MM.1S (cell line): Measurements from ENCODE around the gene TEAD4.

ENCODE experiments used
- DNase-seq: peaks from one replicate; pipeline ENCODE4 v3.0.0-alpha.2; 2015
- H2AFZ ChIP-seq: fragments of 300-600 bp; sonication (generic); 2 replicates; pipeline ENCODE4 v1.6.0; 2016; ENCODE audit warnings: antibody characterized with exemption, low read length
- H3F3A ChIP-seq: fragments of 300-600 bp; sonication (generic); 2 replicates; pipeline ENCODE4 v1.6.1; 2016; ENCODE audit warnings: mild to moderate bottlenecking, antibody characterized with exemption, low read length, moderate library complexity, mixed read lengths; ENCODE audit not compliant: insufficient read depth
- H3K27ac ChIP-seq: fragments of 300-600 bp; sonication (generic); 2 replicates; pipeline ENCODE4 v1.5.1; 2016; ENCODE audit warnings: mild to moderate bottlenecking, low read length
- H3K27me3 ChIP-seq: fragments of 300-600 bp; sonication (generic); replicated peaks from 2 replicates; pipeline ENCODE4 v1.6.0; 2016; ENCODE audit warnings: low read length; ENCODE audit not compliant: insufficient read depth
- H3K36me3 ChIP-seq: fragments of 300-600 bp; sonication (generic); replicated peaks from 2 replicates; pipeline ENCODE4 v1.6.1; 2016; ENCODE audit warnings: mild to moderate bottlenecking, low read length, mixed read lengths; ENCODE audit not compliant: insufficient read depth
- H3K4me1 ChIP-seq: fragments of 300-600 bp; sonication (generic); 2 replicates; pipeline ENCODE4 v1.6.1; 2016; ENCODE audit warnings: low read length, mixed read lengths
- H3K4me2 ChIP-seq: fragments of 300-600 bp; sonication (generic); 2 replicates; pipeline ENCODE4 v1.6.0; 2016; ENCODE audit warnings: low read depth, low read length
- H3K4me3 ChIP-seq: fragments of 300-600 bp; sonication (generic); 2 replicates; pipeline ENCODE4 v1.5.1; 2016; ENCODE audit warnings: low read length, mixed read lengths
- H3K79me2 ChIP-seq: fragments of 300-600 bp; sonication (generic); 2 replicates; pipeline ENCODE4 v1.6.1; 2016; ENCODE audit warnings: mixed run types, low read length, mixed read lengths
- H3K9ac ChIP-seq: fragments of 300-600 bp; sonication (generic); 2 replicates; pipeline ENCODE4 v1.6.1; 2016; ENCODE audit warnings: low read length, mixed read lengths
- H3K9me2 ChIP-seq: fragments of 300-600 bp; sonication (generic); replicated peaks from 2 replicates; pipeline ENCODE4 v1.6.1; 2016; ENCODE audit warnings: mild to moderate bottlenecking, low read length, mixed read lengths; ENCODE audit not compliant: insufficient read depth
- H3K9me3 ChIP-seq: fragments of 300-600 bp; sonication (generic); replicated peaks from 2 replicates; pipeline ENCODE4 v1.6.1; 2016; ENCODE audit warnings: mild to moderate bottlenecking, low read length, mixed read lengths; ENCODE audit not compliant: insufficient read depth
- H4K20me1 ChIP-seq: fragments of 300-600 bp; sonication (generic); 2 replicates; pipeline ENCODE4 v1.6.1; 2016; ENCODE audit warnings: mild to moderate bottlenecking, low read length, moderate library complexity, mixed read lengths; ENCODE audit not compliant: insufficient read depth
- CTCF ChIP-seq: fragments of 300-600 bp; sonication (generic); IDR thresholded peaks from 2 replicates; pipeline ENCODE4 v1.5.1; 2016; ENCODE audit warnings: antibody characterized with exemption, low read length, mixed read lengths
- EZH2 ChIP-seq: fragments of 300-600 bp; sonication (generic); optimal IDR thresholded peaks from 2 replicates; pipeline ENCODE3; 2017; ENCODE audit warnings: low read depth, mild to moderate bottlenecking, antibody characterized with exemption, low read length, mixed read lengths
- EZH2phosphoT487 ChIP-seq: fragments of 300-600 bp; sonication (generic); IDR thresholded peaks from 2 replicates; pipeline ENCODE4 v1.6.1; 2018; ENCODE audit warnings: antibody characterized with exemption, low read length

The TEAD4 gene

GRCh38 chr12:2923057-2923456, 36.1 kb upstream of the TEAD4 start:
- H3K4me1 ChIP-seq = no peaks in the 10 kb centered on the region
- H3K36me3 ChIP-seq = no peaks in the 10 kb centered on the region
- H3K27ac ChIP-seq = no peak overlapping the region

GRCh38 chr12:2924019-2924418, 35.2 kb upstream of the TEAD4 start:
- Histone ChIP-seq H3K9me3 (no peaks in the 10 kb centered on the region), H3K9ac (no peak overlapping the region), H3K4me1 (no peaks in the 10 kb centered on the region), H3K79me2 (no peaks in the 10 kb centered on the region), H3K4me2 (no peak overlapping the region), H3K4me3 (no peak overlapping the region), H3K9me2 (no peaks in the 10 kb centered on the region), H3K27me3 (no peaks in the 10 kb centered on the region), H2AFZ (no peak overlapping the region), H3K27ac (no peak overlapping the region), H4K20me1 (no peaks in the 10 kb centered on the region), H3K36me3 (no peaks in the 10 kb centered on the region), H3F3A (no peaks in the 10 kb centered on the region)
- no peak for DNase-seq
- TF ChIP-seq CTCF = no peak

More at GRCh38 chr12:2923057-2923456, 36.1 kb upstream of the TEAD4 start:
- no peaks in the 10 kb centered on the region for H3K9me3 ChIP-seq
- no peaks in the 10 kb centered on the region for H4K20me1 ChIP-seq
- no peaks in the 10 kb centered on the region for H3K9me2 ChIP-seq
- no peak overlapping the region for H3K4me2 ChIP-seq
- H3F3A ChIP-seq = no peaks in the 10 kb centered on the region
- no peak for TF ChIP-seq EZH2phosphoT487
- no peak for TF ChIP-seq EZH2
- TF ChIP-seq CTCF = no peak
- no peaks in the 10 kb centered on the region for H3K27me3 ChIP-seq
- H3K4me3 ChIP-seq = no peak overlapping the region
- DNase-seq = no peak
- H3K9ac ChIP-seq = no peak overlapping the region
- H3K79me2 ChIP-seq = no peaks in the 10 kb centered on the region
- no peak overlapping the region for H2AFZ ChIP-seq

GRCh38 chr12:2925322-2925995, 33.7 kb upstream of the TEAD4 start:
- DNase-seq = no peak
- Histone ChIP-seq H3K4me1 (no peaks in the 10 kb centered on the region), H3K4me3 (no peak overlapping the region), H3K9ac (no peak overlapping the region), H3K4me2 (no peak overlapping the region), H3K9me2 (no peaks in the 10 kb centered on the region), H3F3A (no peaks in the 10 kb centered on the region), H3K27me3 (no peaks in the 10 kb centered on the region), H3K9me3 (no peaks in the 10 kb centered on the region), H3K36me3 (no peaks in the 10 kb centered on the region), H2AFZ (no peak overlapping the region), H3K79me2 (no peaks in the 10 kb centered on the region), H4K20me1 (no peaks in the 10 kb centered on the region), H3K27ac (no peak overlapping the region)
- no peak for TF ChIP-seq EZH2
- TF ChIP-seq EZH2phosphoT487 = no peak
- no peak for TF ChIP-seq CTCF
